HG02870 (cell line): ENCODE data around the gene DCC.

Source experiments
- ATAC-seq: cut with Tn5 transposase; IDR thresholded peaks from one replicate; pipeline ENCODE4 v1.9.1; 2021; ENCODE audit warnings: mild to moderate bottlenecking, moderate library complexity; ENCODE audit not compliant: unreplicated experiment

DCC gene

DNA sequence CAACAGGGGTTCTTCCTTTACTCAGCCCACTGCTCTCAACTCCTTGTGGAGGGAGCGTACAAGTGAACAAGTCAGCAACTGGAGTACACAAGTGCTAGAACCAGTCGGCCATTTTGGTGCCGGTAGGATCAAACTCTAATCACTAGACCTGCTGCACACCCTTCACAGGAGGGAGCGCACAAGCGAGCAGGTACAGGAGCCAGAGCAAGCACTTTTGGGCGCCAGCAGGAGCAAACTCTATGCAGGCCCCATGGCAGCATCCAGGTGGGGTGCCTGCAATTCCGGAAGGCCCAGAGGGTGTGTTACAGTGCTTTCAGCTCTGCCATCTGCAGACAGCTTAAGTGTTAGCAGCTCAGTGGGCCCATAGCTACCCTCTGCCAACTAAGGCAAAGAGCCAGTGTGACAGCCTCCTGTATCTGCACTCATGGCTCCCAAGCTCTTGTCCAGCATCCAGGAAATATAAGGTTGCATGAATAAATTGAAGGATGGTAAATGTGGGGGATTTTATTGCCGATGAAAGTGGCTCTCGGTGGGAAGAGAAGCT is 426.1 kb downstream of the DCC start:
- no peak for ATAC-seq

DNA sequence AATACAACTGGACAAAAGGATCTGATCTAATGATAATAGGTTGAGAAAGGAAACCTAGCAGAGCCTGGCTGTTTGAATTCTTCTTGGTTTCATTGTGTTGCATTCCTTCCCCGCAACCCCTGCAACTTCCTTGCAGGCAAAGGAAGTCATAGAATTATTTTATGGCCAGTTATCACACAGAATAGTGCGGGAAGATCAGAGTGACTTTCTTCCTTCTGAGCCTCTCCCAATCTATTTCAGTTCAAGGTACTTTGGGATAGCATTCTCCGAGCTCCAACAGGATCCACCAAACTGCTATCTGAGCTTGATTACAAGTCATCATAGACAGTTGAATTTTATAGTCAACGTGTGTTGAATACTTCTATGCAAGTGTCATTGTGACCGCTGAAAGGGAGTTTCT is 441.1 kb downstream of the DCC start:
- no peak for ATAC-seq

DNA sequence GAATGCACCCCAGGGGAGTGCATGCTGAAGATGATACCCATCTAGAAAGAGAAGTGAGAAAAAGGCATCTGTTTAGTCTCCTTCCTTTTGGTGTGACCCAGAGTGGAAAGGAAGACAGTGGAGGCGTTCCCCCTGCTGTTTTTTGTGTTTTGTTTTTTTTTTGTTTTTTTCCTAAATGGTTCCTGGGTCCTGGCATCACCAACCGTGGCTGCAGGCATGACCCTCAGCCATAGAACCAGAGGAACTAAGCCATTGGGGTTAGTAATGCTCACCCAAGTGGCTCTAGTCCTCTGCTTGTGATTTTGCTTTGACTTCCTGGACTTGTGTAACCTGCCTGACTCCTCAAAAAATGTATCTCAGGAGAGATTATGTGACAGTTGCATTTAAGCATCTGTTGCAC is 451.3 kb downstream of the DCC start:
- ATAC-seq = no peak

DNA sequence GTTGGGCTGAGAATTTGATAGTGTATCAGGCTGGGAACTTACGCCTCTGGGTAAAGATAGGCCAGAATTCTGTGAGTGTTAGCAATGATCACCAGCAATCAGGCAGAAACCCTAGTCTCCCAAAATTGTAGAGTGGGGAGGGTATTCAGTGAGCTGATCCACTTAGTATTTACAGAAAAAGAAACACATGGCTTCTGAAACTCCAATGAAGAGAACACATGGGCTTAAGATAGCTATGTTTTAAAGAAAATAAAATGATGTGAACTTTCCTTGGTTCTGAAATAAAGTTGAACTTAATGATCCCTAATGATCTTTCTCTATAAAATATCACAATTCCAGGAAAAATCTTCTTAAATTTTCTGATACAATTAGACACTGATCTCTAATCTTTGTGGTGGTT is 472.8 kb downstream of the DCC start:
- no peak for ATAC-seq

DNA sequence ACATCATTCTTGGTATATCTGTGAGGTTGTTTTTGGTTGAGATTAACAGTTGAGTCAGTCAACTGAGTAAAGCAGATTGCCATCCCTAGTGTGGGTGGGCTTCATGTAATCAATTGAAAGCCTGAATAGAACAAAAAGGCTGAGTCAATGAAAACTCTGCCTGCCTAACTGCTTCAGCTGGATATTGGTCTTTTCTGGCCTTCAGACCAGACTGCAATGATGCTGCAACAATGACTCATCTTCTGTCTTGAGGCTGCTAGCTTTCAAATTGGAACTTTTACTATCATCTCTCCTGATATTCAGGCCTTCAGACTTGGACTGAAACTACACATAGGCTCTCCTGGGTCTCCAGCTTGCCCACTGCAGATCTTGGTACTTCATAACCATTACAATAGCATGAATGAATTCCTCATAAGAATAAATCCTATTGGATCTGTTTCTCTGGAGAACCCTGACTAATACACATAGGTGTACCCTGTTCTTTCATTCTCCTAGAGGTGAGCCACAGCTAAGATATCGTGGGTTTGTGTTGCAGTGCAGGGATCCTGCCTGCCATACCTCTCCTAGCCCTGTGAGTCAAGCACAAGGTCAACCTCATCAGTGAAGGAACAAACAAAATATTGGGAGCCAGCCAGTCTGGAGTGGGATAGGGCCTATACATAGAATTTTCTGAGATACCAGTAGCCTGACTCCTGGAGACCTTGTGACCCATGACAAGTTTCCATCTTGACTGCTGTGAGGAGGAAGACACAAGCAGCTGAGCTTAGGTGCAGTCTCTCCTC is 473.8 kb downstream of the DCC start:
- no peak for ATAC-seq

DNA sequence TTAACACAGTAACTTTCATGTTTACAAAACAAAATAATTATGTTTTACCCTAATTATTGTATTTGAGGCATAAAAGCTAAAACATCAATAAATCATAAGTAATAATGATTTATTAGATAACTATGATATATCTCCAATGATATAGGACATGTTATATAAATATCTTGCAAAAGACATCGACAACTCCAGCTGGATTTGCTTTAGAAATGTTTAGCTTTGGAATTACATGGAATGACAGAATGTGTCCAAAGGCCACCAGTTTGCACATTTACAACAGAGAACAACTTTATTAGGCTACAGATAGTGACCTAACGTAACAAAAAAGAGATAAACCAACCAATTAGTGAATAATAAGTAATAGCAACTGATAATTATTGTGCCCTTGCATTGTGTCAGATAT is 475.7 kb downstream of the DCC start:
- ATAC-seq = no peak

DNA sequence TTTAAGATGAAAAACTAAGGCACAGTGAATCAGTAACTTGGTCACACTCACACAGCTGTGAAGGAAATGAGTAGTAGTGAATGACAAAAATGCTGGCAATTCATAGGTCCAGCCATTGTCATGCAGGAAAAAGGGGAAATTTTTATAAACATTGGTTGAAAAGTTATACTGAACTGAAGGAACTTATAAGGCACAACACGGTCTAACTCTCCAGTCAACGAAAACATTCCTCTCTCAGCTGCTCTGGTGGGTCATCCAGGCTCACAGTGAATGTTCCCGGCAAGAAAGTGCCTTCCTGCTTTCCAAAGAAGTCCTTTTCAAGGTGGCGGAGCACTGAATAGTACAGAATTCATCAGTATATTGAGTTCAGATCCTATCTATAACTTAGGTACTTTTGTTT is 476.1 kb downstream of the DCC start:
- no peak for ATAC-seq

DNA sequence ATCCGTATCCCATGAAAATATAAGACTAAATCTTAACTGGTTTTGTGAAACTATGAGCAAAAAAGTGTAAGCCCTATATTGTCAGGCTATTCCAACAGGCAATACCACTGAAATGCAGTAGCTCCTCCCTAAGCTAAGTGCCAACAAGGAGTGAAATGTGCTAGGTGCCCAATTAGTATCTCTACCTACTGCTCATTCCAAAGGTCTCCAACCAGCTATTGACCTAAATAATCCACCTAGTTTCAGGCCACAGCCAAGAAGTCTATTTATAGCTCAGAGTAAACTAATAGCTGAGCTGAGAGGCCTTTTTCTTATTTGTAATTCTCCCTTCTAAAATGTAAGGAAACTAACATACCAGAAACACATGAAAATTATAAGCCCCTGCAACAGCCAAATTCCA is 482.2 kb downstream of the DCC start:
- no peak for ATAC-seq

DNA sequence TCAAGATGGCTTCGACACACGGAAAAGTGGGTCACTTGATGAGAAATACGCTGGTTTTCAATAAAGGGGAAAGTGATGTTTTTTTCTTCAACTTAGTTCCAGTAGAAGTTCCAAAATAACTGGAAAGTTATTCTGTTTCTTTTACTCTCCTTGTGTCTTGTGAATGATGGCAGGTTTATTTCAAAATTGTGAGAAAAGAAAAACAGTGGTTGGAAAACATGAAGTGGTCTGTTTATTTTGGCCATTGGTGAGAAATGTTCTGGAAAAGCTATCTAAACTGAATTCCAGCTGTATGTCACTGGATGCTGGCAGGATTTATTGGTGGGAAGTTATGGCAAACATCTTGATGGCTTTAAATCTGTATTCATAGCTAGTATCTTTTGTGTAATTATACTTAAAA is 484.1 kb downstream of the DCC start:
- ATAC-seq = no peak

DNA sequence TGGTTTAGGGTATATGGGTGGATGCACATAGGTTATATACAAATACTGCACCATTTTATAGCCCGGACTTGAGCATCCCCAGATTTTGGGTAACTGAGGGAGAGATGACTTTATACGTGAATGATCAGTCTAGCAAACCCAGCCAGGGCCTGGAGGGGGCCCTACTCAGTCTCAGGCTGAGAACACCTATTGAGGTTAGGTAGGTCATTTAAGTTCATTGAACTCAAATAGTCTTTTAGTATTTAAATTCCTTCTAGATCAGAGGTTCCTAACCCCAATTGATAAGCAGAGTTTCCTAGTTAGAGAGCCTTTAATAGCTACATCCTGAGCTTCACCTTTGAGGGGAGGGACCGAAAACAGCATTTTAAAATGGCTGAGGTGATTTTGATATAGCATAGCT is 487.0 kb downstream of the DCC start:
- no peak for ATAC-seq

DNA sequence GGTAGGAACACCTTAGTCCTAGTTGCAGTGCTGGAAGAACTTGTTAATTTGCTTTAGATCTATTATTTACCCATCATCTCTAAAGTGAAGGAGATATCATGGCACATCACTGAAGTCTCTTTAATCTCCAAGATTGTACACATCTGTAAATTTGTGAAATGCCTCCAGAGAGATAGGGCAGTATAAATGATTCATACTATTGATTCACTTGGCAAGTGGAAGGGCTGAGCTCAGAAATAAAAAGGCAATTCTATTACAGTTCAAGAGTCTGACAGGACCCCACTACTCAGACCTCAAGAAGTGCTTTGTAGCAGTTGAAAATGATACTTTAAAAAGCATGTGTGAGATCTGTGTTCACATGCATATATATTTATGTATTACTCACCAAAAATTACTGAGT is 489.3 kb downstream of the DCC start:
- ATAC-seq = no peak

DNA sequence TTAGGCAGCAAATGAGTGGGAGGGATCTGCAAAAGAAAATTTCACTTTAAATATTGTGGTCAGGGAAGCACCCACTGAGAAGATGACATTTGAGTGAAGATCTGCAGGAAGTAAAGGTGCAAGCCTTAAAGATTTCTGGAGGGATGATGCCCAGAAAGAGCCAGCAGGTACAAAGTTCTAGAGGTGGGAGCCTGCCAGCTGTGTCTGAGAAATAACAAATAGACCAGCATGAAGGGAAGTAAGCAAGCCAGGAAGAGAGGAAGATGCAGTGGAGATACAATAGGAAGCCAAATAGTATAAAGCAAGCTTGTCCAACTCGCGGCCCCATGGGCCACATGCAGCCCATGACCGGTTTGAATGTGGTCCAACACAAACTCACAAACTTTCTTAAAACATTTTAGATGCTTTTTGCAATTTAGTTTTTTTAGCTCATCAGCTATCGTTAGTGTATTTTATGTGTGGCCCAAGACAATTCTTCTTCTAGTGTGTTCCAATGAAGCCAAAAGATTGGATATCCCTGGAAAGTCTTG is 489.9 kb downstream of the DCC start:
- ATAC-seq = no peak

DNA sequence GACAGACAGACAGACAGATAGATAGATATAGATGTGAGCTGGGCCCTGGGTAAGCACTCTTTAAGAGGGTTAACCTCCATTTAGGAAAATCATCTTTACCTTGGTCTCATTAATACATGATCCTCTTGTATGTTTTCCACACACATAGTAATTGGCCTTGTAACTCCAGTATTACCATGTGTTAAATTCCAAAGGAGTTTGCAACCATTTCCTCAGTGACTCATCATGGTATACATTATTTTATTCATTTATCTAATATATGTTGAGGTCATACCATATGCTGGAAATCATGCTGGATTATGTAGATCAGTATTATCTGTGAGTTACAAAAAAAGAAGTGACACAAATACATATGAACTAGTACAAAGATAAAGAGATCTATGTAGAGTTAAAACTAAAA is 504.3 kb downstream of the DCC start:
- ATAC-seq = no peak

DNA sequence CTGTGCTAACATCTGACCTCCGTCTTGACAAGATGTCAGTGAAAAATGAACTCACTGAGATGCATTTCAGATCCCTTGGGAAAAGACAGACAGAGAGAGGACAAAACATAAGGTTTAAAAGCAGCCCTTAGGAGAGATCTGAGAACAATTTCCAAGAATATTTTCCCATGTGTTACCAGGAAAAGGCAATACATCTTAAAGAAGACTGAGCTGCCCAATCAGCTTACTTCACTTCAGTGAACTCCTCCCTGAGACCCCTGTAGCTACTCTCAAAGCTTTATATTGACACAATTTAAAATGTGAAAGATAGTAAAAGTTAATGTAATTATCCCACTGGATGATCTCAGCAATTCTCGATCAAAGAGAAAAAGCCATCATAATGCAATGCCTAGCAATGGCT is 505.0 kb downstream of the DCC start:
- no peak for ATAC-seq

DNA sequence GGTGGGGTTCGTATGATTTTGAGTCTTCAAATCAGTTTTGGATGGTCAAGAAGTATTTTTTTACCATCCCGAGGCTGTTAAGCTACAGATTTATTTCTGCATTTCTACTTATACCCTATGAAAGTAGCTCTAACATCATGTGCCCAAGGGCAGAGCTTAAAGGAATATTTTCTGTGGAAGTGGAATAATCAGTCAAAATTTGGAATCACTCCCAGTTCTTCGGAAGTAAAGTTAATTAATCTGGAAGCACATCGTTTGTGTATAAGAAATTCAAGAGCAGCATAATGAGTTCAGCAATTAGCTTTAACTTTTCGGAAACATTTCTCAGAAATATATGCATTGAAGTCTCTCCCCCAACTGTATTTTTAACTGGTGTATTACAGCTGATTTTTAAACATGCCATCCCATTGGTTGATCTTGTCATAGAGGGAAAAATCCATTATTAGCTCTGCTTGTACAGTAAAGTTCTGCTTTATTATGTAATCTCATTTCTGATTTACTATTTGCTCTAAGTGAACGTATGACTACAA is 510.1 kb downstream of the DCC start:
- no peak for ATAC-seq

DNA sequence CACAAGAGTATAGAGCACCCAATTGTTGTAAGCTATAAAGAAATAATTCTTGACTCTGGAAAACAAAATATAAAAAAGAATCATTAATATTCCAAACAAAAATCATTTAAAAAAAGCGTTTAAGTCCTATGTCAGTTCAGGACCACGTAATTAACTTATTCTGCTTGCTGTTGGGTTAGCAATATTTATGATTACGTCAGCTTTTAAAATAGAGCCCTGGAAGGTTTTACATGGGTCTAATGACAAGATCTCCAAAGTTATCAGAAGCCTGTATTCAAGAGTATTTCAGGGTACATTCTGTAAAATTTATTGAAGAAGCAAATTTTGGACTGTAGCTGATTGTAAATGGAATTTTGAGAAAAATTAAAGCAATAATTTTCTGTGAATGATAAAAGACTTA is 521.6 kb downstream of the DCC start:
- no peak for ATAC-seq

DNA sequence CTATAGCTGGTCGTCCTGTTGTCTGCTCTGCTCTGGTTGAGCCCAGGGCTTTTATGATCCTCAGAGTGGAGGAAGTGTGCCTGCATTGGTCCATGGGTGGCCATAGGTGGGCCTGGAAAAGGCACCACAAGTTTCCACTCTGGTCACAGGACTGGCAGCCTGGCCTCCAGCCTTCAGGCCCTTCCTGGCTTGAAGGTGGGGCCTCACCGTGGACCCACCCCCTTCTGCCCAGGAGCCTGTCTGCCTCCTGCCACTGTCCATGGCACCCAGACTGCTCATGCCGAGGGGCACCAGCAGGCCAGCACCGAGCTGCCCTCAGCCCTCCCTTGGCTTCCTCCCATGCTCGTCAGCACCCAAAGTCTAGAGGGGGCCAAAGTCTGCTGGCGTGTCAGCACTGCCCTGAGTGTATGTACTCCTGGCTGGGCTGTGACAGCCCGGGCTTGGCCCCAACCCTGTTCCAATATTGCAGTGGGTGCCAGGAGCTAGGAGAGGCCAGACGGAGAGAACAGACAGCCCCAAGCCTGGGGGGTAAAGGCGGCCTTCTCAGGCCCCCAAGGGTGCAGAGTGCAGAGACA is 529.4 kb downstream of the DCC start:
- ATAC-seq = no peak

DNA sequence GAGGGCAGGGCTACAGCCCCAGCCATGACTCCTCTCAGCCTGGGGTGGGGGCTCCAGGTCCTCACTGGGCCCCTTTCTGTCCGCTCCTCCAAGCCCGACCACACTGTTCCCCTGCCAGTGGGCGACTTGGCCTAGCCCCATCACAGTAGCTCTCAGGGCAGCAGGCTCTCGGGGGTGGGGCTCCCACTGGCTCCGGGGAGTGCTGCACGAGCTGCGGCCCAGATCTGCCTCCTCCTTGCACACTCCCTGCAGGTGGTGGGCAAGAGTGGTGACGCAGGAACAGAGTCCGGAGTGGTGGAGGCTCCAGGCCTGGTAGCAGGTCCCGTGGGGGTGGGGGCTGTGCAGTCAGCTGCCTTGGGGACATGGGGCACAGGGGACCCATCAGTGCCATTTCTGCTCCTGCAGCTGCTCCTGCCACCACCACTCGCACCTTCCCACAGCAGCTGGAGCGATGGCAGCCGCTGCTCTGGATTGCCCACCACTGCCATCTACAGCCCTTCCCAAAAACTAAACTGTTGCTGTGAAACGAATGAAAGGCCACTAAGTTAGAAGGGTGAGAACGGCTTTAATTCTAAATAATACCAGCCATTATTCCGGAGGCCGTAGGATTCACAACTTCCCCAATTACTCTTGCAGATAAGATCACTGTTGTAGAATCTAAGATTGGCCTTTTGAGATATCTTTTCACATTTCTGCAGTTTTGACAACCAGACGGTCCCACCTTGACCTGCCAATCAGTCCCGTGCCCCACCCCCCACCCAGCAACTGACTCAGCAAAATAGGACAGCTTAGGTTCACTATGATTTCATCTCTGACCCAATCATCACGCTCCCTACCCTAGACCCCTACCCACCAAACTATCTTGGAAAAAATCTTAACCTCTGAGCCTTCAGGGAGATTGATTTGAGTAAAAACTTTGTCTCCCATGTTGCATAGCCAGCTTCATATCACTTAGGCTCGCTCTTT is 530.2 kb downstream of the DCC start:
- no peak for ATAC-seq

DNA sequence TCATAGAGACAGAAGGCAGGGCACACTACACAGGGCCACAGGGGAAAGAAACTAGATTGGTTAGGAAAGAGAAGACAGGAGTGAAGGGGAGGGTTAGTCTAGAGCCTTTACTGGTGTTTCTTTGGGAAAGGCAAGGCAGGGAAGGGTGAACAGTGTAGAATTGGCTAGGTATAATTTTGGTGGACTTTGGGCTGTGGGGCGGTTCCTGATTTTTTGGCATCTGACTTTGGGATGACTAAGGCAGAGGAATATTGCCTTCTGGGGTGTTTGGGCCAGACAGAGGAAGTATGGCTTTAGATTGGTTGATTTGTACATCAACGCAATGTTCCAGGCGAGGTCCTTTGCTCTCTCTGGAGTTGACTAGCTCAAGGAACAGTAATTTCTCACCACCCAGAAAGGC is 534.8 kb downstream of the DCC start:
- no peak for ATAC-seq

DNA sequence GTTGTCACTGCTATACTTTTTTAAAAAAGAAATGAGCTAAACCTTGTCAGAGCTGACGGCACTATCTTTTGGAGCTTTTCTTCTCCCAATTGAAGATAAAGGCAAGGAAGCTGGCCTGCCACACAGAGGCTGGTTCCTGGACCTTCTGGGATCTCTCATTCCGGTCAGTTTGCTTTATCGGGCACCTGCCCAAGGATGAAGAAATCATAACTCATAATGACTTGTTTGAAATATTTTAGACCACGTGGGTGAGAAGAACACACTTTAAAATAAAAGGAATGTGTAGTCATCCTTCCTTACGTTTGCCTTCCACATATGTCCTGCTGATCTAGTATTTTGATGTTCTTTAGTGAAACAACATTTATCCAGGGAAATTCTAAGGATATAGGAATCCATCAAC is 535.7 kb downstream of the DCC start:
- no peak for ATAC-seq

DNA sequence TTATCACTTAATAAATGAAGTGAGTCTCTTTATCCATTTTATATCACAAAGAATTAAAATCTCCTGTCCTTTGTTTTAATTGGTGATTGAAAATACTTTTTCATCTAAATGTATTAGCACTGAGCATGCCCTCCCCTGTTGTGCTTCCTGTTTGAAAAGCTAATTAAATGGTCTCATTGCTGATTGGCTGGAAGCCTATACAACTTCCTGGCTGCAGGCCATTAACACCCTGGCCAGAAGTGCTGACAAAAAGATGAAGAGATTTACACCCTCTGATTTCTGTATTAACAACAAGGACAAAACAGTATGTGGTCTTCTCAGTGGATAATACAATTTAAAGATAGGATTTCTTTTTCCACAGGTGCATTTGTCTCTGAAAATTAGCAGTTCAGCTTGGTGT is 548.0 kb downstream of the DCC start:
- no peak for ATAC-seq
